Measurements from ENCODE around the gene LMTK3. TPM values are rescaled to one million over a fixed set of nuclear protein-coding genes. Genes with fewer than 3 reads are reported as not detected.

The LMTK3 gene
- total RNA-seq, 2 donors from 2014 or later: 0.19 to 0.57 TPM

- intact Hi-C loops (cut with DNase I): no loop called here
- no peak for DNase-seq (ENCODE audit: low spot score)
Measured at GRCh38 chr19:48510421-48511268, 990 bp downstream of the LMTK3 start.

GRCh38 chr19:48509467-48510194 lies 2.0 kb downstream of the LMTK3 start:
- DNase-seq (ENCODE audit: low spot score): no peak
- intact Hi-C loops (cut with DNase I): no loop called here

GRCh38 chr19:48508729-48509411 lies 2.8 kb downstream of the LMTK3 start:
- intact Hi-C loops (cut with DNase I): no loop called here
- DNase-seq (ENCODE audit: low spot score): no peak

- no peak for DNase-seq (ENCODE audit: low spot score)
- intact Hi-C loops (cut with DNase I): no loop called here
Measured at GRCh38 chr19:48507911-48508439, 3.7 kb downstream of the LMTK3 start.

DNA sequence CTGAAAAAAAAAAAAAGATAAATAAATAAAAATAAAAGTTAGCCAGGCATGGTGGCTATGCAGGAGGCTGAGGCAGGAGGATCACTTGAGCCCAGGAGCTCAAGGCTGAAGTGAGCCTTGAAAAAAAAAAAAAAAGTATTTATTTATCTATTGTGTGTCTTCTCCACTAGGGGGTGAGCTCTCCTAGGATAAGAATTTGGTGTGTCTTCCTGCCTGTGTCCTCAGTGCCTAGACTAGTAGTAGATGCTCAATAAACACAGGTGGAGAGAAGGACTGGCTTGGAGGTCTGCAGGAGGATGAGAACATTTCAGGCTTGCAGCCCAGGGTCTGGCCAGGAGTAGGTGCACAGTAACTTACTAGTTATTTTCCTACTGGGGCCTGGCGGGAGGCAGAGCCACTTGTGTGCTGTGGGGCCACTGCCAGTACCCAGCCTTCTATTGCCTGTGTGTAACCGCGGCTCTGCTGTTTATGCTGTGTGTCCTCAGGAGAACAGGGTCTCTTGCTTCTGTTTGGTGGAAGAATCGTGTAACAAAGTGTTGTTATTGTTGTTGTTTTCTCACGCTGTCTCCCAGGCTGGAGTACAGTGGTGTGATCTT lies 5.4 kb downstream of the LMTK3 start:
- DNase-seq (ENCODE audit: low spot score): no peak
- intact Hi-C loops (cut with DNase I): no loop called here

DNA sequence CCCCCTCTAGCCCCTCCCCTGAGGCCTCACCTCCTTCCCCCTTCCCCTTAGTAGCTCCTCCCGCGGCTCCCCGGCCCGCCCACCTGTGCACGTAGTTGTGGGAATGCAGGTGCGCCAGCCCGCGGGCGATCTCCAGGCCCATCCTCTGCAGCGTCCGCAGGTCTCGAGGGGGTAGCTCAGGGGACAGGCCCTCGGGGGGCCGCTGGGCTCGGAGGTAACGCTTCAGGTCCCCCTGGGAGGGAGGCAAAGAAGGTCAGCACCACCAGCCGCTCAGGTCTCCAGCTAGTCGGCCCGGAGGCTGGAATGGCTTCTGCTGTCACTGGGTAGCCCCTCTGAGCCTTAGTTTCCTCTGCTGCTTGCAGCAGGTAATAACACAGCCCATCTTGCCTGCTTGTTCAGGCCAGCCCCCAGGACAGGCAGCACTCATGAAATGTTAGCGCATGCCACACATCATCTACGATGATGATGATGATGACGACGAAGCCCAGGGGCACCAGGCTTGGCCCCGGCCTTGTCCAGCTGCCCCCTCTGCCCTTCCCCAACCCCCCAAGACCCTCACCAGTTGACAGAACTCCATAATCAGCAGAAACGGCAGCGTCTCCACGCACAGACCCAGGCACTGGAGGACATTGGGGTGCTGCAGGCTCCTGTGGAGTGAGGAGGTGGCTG lies 9.2 kb downstream of the LMTK3 start:
- DNase-seq (ENCODE audit: low spot score): no peak
- intact Hi-C loops (cut with DNase I): loop anchor here in 1 of 2 donors (5.0 kb wide), 1 partner anchor 80 kb away; no protein-coding TSS in a partner anchor

GRCh38 chr19:48501494-48502349 lies 9.9 kb downstream of the LMTK3 start:
- DNase-seq (ENCODE audit: low spot score): no peak
- intact Hi-C loops (cut with DNase I): loop anchor here in 1 of 2 donors (5.0 kb wide), 1 partner anchor 81 kb away; no protein-coding TSS in a partner anchor

- intact Hi-C loops (cut with DNase I): loop anchor here in 1 of 2 donors (5.0 kb wide), 1 partner anchor 81 kb away; no protein-coding TSS in a partner anchor
- no peak for DNase-seq (ENCODE audit: low spot score)
Measured at GRCh38 chr19:48500830-48501493, 10.7 kb downstream of the LMTK3 start.

GRCh38 chr19:48499316-48500090 lies 12.1 kb downstream of the LMTK3 start:
- intact Hi-C loops (cut with DNase I): loop anchor here (5.0 to 10.0 kb wide), 2 partner anchors 83 to 85 kb away; no protein-coding TSS in a partner anchor
- no peak for DNase-seq (ENCODE audit: low spot score)

GRCh38 chr19:48498595-48499311 lies 12.9 kb downstream of the LMTK3 start:
- DNase-seq (ENCODE audit: low spot score): no peak
- intact Hi-C loops (cut with DNase I): loop anchor here in 1 of 2 donors (10.0 kb wide), 1 partner anchor 86 kb away; no protein-coding TSS in a partner anchor

DNA sequence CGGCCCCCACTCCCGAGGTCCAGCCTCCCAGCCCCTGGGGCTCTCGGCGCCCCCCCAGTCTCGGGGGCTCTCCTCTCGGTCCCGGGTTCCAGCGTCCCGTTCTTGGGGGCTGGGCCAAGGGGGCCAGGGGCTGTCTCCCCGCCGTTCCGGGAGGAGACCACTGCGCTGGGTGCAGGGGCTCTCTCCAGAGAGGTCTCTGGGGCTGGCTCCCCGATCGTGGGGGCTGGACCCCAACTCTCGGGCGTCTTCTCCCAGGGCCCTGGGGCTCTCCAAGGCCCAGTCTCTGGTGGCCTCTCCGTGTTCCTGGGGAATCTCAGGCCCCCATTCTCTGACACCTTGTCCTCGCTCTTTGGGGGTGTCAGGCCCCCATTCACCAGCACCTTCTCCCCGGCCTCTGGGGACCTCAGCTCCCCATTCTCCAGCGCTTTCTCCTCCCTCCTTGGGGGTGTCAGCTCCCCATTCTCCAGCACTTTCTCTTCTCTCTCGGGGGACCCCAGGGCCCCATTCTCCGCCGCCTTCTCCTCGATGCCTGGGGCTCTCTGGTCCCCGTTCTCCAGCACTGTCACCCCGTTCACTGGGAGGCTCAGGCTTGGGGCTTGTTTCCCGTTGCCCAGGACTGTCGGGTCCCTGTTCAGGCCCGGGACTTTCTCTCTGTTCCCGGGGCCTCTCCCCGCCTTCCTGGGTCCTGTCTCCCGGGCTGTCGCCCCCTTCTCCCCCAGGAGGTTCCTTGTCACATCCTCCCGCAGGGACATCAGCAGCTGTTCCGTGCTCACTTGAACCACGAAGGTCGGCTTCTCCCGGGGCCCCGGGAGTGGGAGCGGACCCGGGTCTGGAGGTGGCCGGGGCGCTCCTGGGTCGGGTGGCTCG lies 13.7 kb downstream of the LMTK3 start:
- no peak for DNase-seq (ENCODE audit: low spot score)

DNA sequence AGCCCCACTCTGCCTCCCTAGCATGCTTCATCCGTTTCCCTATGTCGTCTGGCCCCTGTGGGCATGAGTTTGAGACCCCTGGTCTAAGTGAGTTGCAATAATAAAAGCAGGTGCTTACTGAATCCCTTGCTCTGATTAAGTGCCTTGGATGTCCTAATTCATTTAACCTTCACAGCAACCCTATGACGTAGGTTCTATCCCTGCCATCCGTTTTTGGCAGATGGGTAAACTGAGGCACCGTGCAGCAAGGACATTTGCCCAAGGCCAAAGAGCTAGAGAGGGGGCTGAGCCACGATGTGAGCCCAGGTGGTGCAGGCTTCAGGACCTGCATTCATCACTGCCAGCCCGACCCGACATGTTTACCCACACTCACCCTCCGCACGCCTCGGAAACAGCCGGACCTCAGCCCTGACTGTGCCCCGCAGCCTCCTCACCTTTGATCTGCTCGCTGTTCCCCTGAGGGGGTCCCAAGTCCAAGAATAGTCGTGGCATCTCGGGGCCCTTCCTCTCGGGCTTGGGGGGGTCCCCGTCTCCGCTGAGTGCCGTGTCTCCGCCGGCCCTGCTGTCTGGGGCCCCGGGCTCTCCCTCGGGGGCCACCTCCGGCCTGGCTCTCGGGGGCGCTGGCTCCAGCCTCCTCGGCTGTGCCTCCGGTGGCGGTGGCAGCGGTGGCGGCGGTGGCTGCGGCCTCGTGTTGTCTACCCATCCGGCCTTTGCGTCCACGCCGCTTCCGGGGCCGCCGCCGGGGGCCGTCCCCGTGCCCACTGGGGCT lies 14.5 kb downstream of the LMTK3 start:
- DNase-seq (ENCODE audit: low spot score): no peak
- intact Hi-C loops (cut with DNase I): loop anchor here in 1 of 2 donors (10.0 kb wide), 1 partner anchor 88 kb away; no protein-coding TSS in a partner anchor

More for the DNA sequence above, 13.7 kb downstream of the LMTK3 start:
- intact Hi-C loops (cut with DNase I): loop anchor here in 1 of 2 donors (10.0 kb wide), 1 partner anchor 87 kb away; no protein-coding TSS in a partner anchor

GRCh38 chr19:48495396-48495795 lies 16.2 kb downstream of the LMTK3 start:
- intact Hi-C loops (cut with DNase I): loop anchor here in 1 of 2 donors (10.0 kb wide), 1 partner anchor 89 kb away; no protein-coding TSS in a partner anchor
- DNase-seq (ENCODE audit: low spot score): no peak

Data from posterior vena cava (tissue), 2 donors.